ENCODE data around the gene SNRNP48.

SNRNP48 gene

DNA sequence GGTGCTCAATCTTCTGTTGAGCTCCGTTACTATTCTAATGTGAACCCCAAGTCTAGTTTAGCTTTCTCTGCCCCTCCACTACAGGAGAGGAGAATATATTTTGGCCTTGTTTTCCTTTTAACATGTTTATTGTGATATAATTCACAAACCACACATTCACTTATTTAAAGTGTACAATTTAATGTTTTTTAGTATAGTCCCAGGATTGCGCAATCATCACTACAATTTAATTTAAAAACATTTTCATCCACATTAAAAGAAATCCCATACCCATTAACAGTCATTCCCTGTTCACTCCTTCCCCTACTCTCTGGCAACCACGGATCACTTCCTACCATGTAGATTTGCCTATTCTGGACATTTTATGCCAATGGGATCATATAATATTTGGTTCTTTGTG, 71.4 kb downstream of the SNRNP48 start:
- Mint-ChIP-seq H3K36me3 (no peaks in the 10 kb centered on the region), H3K4me3 (no peak overlapping the region), H3K4me1 (no peaks in the 10 kb centered on the region), H3K9me3 (no peaks in the 10 kb centered on the region), H3K27me3 (peaks cover 30% of the 10 kb centered on the region), H3K27ac (no peak overlapping the region)
- CTCF ChIA-PET, result no interaction called here
- DNase-seq, result no peak
